ENCODE results near the gene C3.

C3 gene

GRCh38 chr19:6744381-6745301, 24.2 kb upstream of the C3 start:
- DNase-seq (ENCODE audit: low spot score), result no peak

GRCh38 chr19:6743714-6744380, 23.4 kb upstream of the C3 start:
- DNase-seq (ENCODE audit: low spot score), result no peak

DNA sequence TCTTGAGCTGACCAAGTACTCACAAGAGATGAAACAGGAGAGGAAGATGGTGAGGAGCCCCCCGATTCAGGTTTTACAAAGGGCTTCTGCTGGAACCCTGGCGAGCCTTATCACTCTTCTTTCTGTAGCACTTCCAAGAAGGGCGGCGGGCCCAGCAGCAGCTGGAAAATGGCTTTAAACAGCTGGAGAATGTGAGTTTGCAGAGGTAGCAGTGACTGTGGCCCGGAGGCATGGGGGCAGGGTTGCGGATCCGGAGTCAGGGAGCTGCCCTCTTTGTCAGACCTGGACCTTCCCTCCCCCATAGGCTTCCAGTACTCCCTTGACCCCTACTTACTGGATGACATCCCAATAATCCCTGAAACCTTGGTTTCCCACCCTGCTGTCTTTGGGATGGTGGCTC, 22.6 kb upstream of the C3 start:
- no peak for DNase-seq (ENCODE audit: low spot score)

- no peak for DNase-seq (ENCODE audit: low spot score)
Observed at GRCh38 chr19:6740589-6741343, 20.3 kb upstream of the C3 start.

DNA sequence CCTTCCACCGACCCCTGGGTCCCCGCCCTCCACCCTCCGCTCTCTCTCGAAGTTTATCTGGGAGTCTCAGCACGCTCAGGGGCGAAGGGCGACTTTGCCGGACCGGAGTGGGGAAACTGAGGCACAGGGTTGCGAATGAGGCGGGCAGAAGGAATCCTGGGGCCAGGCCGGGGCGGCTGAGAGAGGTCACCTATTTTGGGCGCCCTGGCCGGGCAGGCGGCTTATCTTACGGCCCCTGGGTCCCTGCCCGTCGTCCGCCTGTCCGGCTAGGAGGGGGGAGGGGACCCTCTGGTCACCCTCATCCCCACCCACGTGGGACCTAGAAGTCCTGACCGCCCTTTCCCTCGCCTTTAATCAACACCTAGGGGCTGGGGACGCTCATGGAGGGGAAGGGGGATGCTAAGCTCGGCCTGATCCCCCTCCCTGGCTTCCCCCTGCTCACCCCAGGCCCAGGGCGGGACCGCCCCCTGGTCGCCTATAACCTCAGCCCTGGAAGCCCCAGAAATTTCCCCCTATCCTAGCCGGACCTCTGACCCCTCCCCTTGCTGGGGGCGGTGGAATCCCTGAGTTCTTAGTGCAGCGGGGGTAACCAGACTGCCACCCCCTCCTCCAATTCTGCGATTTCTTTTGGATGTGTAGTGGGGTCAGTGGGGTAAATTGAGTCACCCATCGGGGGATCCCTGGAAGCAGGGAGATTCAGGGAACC, 19.6 kb upstream of the C3 start:
- no peak for DNase-seq (ENCODE audit: low spot score)

GRCh38 chr19:6739390-6739882, 19.0 kb upstream of the C3 start, which contains the start of gene TRIP10:
Gene TRIP10, plus strand, starts transcription at chr19:6739680. Its CDS starts 82 bp downstream, at chr19:6739762.
- peak; percentile 87 for DNase-seq (ENCODE audit: low spot score)

GRCh38 chr19:6738787-6739389, 18.4 kb upstream of the C3 start:
- DNase-seq (ENCODE audit: low spot score), result no peak

GRCh38 chr19:6737873-6738786, 17.7 kb upstream of the C3 start:
- DNase-seq (ENCODE audit: low spot score), result peak; percentile 99

DNA sequence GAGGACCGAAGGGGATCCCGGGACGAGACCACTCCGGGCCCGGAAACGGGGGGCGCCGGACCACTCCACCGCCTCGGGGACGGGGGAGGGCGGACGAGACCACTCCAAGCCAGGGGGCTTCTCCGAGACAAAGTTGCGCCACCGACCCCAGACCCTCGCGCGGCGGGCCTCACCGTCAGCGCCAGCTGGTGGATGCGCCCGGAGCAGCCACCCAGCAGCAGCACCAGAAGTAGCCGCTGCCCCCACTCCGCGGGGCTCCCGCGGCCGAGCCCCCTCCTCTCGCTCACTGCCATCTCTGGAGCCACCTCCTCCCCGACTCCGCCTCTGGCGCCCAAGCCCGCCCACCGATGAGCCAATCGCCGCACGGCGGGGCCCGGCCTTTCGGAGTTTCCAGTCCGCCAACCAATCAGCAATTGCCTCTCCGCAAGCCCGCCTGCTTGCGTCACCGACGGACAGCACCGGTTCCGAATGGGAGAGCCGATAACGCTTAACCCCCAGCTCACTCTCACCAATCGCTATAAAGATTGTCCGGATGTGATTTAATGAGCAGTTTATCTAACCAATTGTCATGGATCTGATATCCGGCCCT, 16.9 kb upstream of the C3 start, which contains the start of gene GPR108:
Gene GPR108, minus strand, starts transcription at position 297 of the 589 bp plus-strand sequence. Its CDS starts 4 bp downstream, at position 293.
- DNase-seq (ENCODE audit: low spot score), result peak; percentile 11

GRCh38 chr19:6736917-6737283, 16.4 kb upstream of the C3 start:
- DNase-seq (ENCODE audit: low spot score), result no peak

GRCh38 chr19:6736169-6736916, 15.9 kb upstream of the C3 start:
- DNase-seq (ENCODE audit: low spot score), result peak; percentile 61

GRCh38 chr19:6735181-6735911, 14.9 kb upstream of the C3 start:
- DNase-seq (ENCODE audit: low spot score), result no peak

- no peak for DNase-seq (ENCODE audit: low spot score)
Observed at GRCh38 chr19:6734096-6734696, 13.7 kb upstream of the C3 start.

- no peak for DNase-seq (ENCODE audit: low spot score)
Observed at GRCh38 chr19:6733338-6734095, 13.1 kb upstream of the C3 start.

DNA sequence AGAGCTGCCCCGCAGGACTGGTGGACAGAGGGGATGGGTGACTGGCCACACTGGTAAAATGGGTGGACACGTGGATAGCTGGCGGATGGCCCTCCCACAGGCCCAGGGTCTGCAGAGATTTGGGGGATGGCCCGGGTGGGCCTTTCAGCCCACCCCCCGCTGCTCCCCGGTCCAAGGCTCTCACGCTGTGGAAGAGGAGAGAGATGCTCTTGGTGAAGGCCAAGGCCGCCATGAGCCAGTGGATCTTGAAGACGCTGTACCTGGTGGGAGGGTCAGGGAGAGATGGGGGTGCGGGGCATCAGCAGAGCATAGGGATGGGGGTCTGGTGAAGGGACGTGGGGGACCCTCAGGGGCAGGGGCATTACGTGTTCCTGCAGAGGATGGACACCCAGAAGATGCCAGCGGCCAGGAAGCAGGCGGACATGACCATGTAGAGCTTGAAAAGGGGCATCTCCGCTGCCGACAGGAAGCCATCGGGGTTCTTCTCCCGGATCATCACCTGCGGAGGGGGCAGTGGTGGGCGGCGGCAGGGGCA, 12.4 kb upstream of the C3 start:
- no peak for DNase-seq (ENCODE audit: low spot score)

DNA sequence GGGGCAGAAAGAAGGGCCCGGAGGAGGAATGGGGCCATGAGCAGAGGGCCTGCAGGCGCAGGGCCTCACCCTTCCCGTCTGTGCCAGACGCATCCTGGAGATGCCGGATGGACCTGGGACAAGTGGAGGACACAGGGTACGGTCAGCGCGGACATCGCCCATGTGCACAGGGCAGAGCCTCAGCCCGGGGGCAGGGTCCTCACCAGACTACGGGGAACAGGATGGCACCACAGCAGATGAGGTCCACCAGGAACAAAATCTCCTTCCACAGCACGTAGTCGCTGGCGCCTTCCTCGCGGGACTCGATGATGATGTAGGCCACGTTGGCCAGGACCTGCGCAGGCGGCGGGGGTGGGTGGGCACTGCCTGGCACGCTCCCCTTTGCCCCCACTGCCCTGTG, 11.4 kb upstream of the C3 start:
- no peak for DNase-seq (ENCODE audit: low spot score)
